ENCODE measurements around the gene LCN9. TPM values are rescaled to one million over a fixed set of nuclear protein-coding genes. Genes with fewer than 3 reads are reported as not detected.

LCN9 gene
- total and polyA plus RNA-seq, 2 of the 13 experiments (the other 11 are each of a cell fraction or from before 2014, with no cell fraction given): not detected

- TF ChIP-seq ZFYVE20 (CRISPR knock-in tag; IDR thresholded peaks at IDR 0.05; ENCODE audit: borderline replicate concordance, low read depth): no peak
- TF ChIP-seq SUZ12 (IDR thresholded peaks at IDR 0.05; ENCODE audit: low read depth, low read length): peak; percentile 11; the same call in 1 of the 2 replicates
- no peak for TF ChIP-seq KLF11 (CRISPR knock-in tag; IDR thresholded peaks at IDR 0.05)
- no peak for TF ChIP-seq ZNF615 (CRISPR knock-in tag; IDR thresholded peaks at IDR 0.05; ENCODE audit: borderline replicate concordance)
- TF ChIP-seq KLF15 (CRISPR knock-in tag; IDR thresholded peaks at IDR 0.05; ENCODE audit: borderline replicate concordance): no peak
- TF ChIP-seq CCDC6 (CRISPR knock-in tag; IDR thresholded peaks at IDR 0.05): no peak
- peak; percentile 47; the same call in 1 of the 2 replicates for TF ChIP-seq ZNF362 (CRISPR knock-in tag; IDR thresholded peaks at IDR 0.05; ENCODE audit: borderline replicate concordance)
- TF ChIP-seq FOSL2 (CRISPR knock-in tag; IDR thresholded peaks at IDR 0.05): no peak
- TF ChIP-seq NKX3-1 (CRISPR knock-in tag; IDR thresholded peaks at IDR 0.05): no peak
- TF ChIP-seq ZNF547 (CRISPR knock-in tag; IDR thresholded peaks at IDR 0.05): no peak
- no peak for TF ChIP-seq KLF13 (CRISPR knock-in tag; IDR thresholded peaks at IDR 0.05)
Observed at GRCh38 chr9:135701959-135702721, 39.0 kb downstream of the LCN9 start, which contains the start of gene KCNT1 (continued).

GRCh38 chr9:135703726-135704125 is 40.6 kb downstream of the LCN9 start:
- Histone ChIP-seq H2AFZ (ENCODE audit: low read length) (no peak overlapping the region), H3K4me1 (ENCODE audit: insufficient read depth, low read length) (no peaks in the 10 kb centered on the region), H3K36me3 (replicated peaks in 1 of 2; ENCODE audit: control insufficient read depth in 1 of 2, insufficient read depth in 2 of 2, low read length in 2 of 2) (no peaks in the 10 kb centered on the region), H4K20me1 (ENCODE audit: insufficient read depth, low read length) (0 out of 2 replicates have a peak, but pooled peaks cover 4% of the 10 kb centered on the region), H3K27ac (ENCODE audit: extremely low read length, insufficient read depth, low read length) (no peak overlapping the region), H3K79me2 (ENCODE audit: insufficient read depth, low read length) (no peaks in the 10 kb centered on the region), H3K9me3 (ENCODE audit: low read length) (no peaks in the 10 kb centered on the region), H3K27me3 (ENCODE audit: control insufficient read depth in 1 of 2, insufficient read depth in 2 of 2, low read length in 2 of 2) (peaks cover 7 to 72% of the 10 kb centered on the region in 2 experiments; a peak in 4 of 5 replicates), H3K4me2 (ENCODE audit: low read depth, low read length) (no peak overlapping the region), H3K4me3 (replicated peaks in 1 of 3; ENCODE audit: insufficient read depth in 1 of 3, low read depth in 2 of 3, low read length in 3 of 3) (no peak overlapping the region), H3K9ac (ENCODE audit: insufficient read depth, low read depth, low read length) (no peak overlapping the region)
- POLR2A ChIA-PET: no interaction called here
- CTCF ChIA-PET (ENCODE audit: low intra/inter-chr PET ratio, low total read pairs): no interaction called here
- TF ChIP-seq THRA (CRISPR knock-in tag; IDR thresholded peaks at IDR 0.05; ENCODE audit: borderline replicate concordance): no peak
- TF ChIP-seq SIN3A (IDR thresholded peaks at IDR 0.05; ENCODE audit: borderline replicate concordance, low read depth, low read length): no peak
- TF ChIP-seq ZNF878 (CRISPR knock-in tag; IDR thresholded peaks at IDR 0.05): no peak
- TF ChIP-seq KAT7 (CRISPR knock-in tag; IDR thresholded peaks at IDR 0.05; ENCODE audit: borderline replicate concordance): no peak
- no peak for TF ChIP-seq DMAP1 (CRISPR knock-in tag; IDR thresholded peaks at IDR 0.05)
- no peak for TF ChIP-seq NBN (conservative IDR thresholded peaks at IDR 0.05)
- ATAC-seq: no peak
- BruUV-seq (replicated peaks): no TSS peak
- 0% methylated on average over 3 of the region's 14 CpGs for WGBS (ENCODE audit: low lambda C conversion rate)
- in situ Hi-C loops (cut with HindIII; ENCODE audit: extremely low pct_ligation_motif_present, low pct_unique_long_range_greater_than_20kb): no loop called here
- intact Hi-C loops (cut with micrococcal nuclease; ENCODE audit: unreplicated experiment): no loop called here
- DNase-seq (ENCODE audit: low spot score): no peak
- FAIRE-seq: no peak
